HG03565 (cell line): ENCODE results near the gene SLC35F6.
"Not testable (repeated sequence)": the region's sequence is repeated elsewhere in the genome, so short reads cannot be mapped to it uniquely, and the experiment has no call there.

Experiments
- ATAC-seq: cut with Tn5 transposase; IDR thresholded peaks from one replicate; pipeline ENCODE4 v1.9.1; 2021; ENCODE audit warnings: mild to moderate bottlenecking, moderate library complexity; ENCODE audit not compliant: unreplicated experiment

Gene SLC35F6

DNA sequence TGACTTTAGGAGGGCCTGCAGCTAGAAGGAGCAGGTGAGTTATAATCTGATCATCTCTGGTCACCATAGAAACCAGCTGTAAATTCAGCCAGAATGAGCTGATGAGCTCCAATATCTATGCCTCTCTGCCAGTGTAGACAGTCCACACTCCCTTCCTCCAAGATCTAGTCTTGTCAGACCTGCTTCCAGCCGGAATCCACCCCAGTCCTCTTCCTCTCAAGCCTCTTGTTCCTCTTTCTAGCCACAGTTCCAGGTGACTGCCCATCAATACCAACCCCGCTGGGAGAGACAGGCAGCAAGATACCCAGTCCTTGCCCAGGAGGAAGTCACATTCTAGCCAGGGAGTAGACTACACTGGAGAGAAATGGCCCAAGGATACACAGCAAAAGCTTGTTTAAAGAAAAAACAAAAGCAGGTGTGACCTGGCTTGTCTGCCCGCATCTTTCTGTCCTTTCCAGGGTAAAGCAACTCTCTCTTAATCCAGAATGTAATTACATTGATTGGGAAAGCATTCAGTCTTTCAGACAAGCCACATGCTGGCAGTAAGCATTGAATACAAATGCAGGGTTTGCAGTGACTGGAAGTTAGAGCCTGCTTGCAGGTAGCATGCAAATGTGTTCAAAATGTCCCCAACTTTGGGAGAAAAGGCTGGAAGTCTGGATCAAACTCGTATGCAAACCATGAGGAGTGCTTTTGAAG lies 9.0 kb upstream of the SLC35F6 start:
- no peak for ATAC-seq

DNA sequence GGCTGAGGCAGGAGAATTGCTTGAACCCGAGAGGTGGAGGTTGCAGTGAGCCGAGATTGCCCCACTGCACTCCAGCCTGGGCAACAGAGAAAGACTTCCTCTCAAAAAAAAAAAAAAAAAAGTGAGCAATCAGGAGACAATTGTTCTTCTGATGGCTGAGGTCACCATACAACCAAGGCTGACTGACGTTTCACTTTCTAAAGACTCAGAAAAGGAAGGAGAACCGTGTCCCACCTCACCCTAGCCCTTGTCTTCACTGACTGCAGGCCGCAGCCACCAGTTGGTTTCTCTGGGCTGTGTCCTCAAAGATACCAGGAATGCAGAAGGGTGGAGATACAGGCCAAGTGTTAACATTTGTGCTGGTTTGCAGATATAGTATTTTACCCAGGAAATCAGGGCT lies 7.7 kb upstream of the SLC35F6 start:
- no peak for ATAC-seq

DNA sequence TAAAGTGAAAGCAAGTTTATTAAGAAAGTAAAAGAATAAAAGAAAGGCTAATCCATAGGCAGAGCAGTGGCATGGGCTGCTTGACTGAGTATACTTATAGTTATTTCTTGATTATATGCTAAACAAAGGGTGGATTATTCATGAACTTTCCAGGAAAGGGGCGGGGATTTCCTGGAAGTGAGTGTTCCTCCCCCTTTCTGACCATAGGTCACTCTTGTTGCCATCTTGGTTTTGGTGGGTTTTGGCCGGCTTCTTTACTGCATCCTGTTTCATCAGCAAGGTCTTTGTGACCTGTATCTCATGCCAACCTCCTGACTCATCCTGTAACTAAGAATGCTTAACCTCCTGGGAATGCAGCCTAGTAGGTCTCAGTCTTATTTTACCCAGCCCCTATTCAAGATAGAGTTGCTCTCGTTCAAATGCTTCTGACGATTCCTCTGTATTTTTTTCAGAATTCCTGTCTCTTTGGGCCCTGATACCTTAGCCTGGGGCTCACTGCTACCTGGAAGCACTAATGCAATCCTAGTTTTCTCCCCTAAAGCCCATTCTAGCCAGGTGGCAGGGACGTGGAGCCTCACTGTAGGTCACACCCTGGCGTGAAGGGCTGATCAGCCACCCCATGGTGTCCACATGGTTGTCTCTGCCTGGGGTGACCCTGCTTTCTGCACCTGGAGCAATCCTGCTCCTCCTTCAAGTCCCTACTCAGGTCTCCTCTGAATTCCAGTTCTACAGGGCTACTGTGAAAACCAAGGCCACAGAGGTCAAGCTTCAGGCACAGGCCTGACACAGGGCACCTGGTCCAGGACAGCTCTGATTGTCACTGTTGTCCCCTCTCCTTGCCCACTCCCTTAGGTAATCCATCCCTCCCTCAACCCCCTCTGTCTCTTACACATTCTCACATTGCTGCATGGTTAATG lies 6.0 kb upstream of the SLC35F6 start:
- no peak for ATAC-seq

DNA sequence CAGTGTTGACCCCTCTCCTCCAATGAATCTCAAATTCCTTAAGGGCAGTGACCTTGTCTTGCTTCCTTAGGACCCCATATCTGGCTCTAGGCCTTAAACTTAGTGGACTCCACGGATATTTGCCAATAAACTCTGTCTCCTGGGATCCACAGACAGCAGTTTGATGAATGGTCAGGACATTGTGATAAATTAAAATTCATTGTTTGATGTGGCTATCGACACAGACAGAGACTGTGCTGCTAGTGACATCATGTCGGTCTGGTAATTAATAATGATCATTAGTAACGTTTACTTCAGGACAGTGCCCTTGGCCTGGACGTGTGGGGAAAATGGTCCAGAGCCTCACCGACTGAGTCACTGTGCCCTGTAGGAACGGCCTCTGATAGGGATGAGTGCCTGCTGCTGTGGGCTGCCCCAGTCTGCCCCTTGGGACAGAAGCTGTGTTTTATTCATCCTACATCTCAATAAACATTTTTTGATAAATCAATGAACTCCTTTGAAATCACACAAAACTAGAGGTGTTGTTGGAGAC lies 5.2 kb upstream of the SLC35F6 start:
- ATAC-seq = no peak

DNA sequence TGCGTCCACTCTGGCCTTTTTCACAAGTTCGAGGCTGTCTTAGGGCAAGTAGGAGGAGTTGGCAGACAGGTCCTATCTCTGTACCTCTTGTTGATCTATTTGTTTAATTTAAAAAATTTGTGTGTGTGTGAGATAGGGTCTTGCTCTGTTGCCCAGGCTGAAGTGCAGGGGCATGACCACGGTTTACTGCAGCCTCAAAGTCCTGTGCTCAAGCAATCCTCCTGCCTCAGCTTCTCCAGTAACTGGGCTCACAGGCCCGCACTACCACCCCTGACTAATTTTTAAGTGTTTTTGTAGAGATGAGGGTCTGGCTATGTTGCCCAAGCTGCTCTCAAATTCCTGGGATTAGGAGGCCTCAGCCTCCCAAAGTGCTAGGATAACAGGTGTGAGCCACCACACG lies 4.2 kb upstream of the SLC35F6 start:
- no peak for ATAC-seq

DNA sequence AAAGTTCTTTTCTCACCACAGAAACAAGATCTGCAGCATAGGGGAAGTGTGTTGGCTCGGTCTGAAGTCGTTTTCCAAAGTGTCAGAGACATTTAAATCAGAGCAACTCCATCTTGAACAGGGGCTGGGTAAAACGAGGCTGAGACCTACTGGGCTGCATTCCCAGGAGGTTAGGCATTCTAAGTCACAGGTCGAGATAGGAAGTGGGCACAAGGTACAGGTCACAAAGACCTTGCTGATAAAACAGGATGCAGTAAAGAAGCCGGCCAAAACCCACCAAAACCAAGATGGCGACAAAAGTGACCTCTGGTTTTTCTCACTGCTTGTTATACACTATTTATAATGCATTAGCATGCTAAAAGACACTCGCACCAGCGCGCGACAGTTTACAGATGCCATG lies 3.1 kb upstream of the SLC35F6 start:
- ATAC-seq = not testable (repeated sequence)

DNA sequence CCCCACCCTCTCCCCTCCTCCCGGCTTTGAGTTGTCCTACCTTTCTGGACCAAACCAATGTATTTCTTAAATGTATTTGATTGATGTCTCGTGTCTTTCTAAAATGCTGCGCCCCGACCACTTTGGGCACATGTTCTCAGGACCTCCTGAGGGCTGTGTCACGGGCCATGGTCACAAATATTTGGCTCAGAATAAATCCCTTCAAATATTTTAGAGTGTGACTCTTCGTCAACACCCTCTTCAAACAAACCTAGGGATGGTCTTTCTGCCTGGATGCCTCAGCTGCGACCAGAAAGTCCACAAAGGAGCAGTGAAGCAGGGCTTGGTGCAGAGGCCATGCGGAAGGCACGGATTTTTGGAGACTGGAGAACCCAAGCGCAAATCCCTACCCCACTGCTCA lies 1.1 kb upstream of the SLC35F6 start:
- ATAC-seq = no peak

DNA sequence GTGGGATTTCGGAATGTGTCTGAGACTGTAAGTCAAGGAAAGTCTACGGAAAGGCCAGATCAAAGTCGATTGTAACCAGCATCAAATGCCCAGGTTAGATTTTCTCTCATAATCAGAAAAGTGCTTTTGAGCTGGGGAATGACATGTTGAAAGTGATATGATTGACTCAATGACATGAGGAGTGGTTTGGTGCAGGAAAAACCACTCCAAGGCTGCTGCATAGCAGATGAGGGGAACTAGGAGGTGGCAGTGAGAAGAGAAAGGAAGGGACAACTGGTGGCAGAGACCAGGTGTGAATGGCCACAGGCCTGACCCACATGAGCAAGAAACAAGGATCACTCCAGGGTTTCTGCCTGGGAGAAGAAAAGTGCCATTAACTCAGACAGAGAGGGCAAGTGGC lies 822 bp downstream of the SLC35F6 start:
- ATAC-seq = no peak

DNA sequence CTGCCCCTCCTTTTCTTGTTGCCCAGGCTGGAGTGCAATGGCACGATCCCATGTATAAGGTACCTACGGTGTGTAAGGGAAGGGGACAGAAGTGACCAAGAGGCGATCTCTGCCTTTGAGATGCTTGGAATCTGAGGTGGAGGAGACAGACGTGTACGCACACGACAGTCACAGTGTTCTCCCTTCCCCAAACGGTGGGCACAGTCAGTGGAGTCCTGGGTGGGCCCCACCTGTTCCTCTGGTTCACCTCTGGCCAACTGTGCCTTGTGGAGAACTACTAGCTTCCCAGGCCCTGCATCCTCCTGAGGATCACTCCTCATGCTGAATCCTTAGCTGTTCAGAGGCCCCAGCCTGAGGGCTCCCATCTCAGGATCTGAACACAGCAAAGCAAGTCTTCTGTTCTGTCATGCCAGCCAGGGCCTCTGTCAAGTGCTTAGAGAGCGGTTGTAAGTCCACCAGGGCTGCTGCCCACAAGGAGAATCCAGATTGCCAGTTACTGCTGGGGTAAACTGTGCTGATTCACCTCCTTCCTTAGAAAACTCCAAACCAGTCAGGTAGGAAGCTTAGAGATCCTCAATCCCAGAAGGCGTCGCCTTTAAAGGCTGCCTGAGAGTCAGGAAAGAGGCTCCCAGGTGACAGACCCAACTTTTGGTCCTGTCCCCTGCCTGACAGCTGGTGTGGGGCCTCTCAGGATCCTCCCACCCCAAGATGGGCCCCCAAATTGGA lies 1.6 kb downstream of the SLC35F6 start:
- ATAC-seq = no peak

DNA sequence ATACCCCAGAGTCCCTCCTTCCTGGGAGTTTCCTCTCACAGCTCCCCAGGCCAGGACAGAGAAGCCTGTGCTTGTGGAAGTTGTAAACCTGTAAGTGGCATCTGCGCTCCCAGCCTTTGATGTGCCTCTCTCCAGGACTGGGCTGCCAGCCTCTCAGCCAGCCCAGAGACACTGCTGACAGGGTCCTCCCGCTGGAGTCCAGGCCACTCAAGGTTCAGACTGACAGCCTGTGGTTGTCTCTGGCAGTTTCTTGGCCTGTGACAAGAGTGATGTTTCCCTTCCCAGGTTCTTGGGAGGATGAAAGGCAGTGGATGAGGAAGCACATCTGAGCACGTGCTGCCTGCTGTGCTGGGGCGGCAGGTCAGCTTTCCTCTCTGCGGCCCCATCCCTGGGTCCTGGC lies 3.0 kb downstream of the SLC35F6 start:
- no peak for ATAC-seq

DNA sequence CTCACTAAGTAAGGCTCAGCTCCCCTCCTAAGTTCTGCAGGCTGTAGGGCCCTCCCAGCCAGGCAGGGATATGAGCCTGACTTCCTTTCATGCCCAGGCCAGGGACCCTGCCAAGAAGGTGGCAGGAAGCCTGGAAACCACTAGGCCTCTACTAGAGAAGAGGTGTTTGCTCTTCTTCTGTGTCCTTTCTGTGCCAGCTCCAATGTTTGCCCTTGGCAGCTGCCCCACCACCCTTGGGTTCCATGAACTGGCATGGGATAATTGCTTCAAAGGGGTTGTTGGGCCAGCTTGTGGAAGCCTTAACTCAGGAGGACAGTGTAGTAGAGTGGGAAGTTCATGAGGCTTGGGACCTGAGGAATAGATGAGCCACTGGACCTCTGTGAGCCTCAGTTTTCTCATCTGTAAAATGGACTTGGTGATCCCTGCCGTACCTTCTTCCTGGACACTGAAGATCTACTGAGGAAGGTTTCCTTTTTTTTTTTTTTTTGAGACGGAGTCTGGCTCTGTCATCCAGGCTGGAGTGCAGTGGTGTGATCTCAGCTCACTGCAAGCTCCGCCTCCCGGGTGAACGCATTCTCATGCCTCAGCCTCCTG lies 3.9 kb downstream of the SLC35F6 start:
- no peak for ATAC-seq

DNA sequence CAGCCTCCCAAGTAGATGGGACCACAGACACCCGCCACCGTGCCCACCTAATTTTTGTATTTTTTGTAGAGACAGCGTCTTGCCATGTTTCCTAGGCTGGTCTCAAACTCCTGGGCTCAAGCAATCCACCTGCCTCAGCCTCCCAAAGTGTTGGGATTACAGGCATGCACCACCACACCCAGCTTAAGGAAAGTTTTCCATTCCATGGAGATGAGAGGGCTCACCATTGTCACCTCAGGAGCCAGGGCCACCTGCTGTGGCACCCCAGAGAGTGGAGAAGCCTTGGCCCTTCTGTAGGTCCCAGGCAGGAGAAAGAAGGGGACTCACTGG lies 4.6 kb downstream of the SLC35F6 start:
- no peak for ATAC-seq

DNA sequence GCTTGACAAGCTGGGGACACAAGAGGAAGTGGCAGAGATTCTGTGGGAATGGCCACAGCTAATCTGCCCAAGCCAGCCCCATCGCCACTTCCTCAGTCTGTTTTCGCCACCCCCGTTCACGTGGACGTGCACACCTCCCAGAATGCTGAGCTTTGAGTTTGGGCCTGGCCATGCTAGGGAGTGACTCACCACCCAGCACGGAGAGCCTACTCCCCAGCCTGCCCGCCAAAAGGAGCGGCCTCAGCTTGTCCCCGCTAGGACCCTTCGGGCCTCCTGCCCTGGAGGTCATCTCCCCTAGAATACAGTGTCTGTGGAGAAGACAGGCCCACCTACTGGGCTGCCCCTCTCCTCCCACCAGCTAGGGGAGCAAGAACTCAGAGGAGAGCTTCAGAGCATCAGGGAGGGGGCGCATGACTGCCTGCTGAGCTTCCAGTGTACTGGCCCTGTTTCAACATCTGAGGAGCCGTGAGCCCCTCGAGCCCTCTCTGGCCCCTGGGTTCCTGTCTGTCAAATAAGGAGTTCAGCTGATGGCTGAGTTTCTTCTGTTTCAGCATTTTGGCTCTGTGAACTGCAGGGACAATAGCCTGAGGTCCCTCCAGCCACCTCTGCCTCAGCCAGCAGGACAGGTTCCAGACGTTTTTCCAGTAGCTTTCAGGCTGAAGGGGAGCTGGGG lies 5.1 kb downstream of the SLC35F6 start:
- no peak for ATAC-seq

DNA sequence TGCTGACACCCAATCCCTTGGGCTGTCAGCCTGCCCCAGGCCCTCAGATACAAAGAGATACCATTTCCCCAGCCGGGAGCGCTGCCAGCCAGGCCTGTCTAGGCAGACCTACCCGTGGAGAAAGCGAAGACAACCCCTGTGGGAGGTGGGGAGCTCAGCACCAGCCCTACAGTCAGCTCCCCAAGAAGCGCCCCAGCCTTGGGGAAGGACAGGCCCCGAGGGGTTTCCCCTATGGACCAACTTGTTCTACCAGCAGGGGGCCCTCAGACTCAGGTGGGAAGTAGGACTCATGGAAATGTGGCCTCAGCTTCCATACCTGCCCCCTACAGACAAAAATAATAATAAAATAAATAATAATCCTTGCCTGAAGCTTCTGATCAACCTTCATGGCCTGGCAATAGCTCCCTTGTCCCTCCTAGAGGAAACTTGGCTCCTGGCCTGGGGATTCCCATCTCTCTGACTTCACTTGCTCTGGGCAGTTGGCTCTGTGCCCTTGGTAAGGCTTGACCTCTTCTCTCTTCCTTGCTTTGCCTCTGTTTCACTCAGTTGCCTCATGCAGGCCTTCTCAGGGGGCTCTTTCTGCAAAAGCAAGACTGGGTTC lies 7.0 kb downstream of the SLC35F6 start:
- no peak for ATAC-seq

DNA sequence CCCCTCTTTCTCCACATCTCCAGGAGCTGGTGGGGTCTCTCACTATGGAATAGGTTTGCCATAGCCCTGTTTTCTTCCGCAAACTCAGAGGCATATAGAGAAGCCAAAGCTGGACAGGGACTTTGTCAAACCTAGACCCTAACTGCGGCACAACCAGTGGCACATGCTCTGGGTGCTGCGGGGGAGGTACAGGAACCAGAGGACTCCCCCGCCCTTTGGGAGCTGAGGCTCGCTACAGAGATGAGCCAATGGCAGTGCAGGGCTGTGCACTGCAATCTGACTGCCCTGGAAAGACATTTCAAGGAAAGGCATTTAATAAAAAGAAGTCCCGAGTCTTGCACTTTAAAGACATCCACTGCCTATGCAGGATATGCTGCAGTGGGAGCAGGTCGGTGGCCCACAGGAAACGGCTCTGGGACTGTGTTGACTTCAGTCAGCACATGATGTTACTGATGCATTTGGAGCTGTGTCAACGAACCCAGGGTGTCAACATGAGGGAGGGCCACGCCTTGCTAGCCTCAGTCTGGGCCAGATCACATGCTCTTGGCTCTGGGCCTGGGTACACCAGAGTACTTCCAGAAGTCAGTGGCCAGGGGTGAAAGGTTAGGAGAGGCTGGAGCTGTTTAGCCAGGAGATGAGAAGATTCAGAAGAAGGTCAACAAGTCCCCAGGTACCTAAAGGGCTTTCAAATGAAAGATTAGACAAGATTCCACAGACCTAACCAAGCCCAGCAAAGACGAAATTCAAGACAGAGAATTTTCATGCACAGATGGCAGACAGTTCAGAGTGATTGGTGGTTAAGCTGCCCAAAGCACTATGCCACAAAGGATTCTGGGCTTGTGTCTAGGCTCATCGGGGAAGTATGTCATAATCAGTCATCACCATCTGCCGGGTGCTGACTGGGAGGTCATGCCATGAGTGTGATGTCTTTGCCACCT lies 8.2 kb downstream of the SLC35F6 start:
- ATAC-seq = no peak

DNA sequence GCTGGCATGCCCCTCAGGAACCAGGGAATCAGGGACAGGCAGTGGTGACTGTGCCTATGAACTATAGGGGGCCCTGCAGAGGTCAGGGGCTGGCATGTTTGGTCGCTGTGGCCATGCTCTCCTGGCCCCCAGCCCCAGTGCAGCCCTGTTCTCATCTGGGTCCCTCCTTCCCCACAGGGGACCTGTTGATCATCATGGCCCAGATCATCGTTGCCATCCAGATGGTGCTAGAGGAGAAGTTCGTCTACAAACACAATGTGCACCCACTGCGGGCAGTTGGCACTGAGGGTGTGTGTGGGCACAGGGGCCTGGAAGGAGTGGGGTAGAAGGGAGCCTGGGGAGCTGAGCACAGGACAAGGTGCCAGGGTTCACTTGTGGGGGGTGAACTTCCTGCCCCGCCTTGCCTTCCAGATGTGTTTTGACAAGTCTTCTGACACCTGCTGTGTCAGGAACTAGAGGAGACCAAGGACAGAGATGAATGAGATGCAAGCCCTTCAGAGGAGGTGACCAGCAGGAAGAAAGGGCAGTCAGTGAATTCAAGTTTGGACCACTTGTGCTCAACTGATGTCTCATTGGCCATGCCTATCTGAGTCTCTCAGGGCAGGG lies 12.2 kb downstream of the SLC35F6 start:
- no peak for ATAC-seq

DNA sequence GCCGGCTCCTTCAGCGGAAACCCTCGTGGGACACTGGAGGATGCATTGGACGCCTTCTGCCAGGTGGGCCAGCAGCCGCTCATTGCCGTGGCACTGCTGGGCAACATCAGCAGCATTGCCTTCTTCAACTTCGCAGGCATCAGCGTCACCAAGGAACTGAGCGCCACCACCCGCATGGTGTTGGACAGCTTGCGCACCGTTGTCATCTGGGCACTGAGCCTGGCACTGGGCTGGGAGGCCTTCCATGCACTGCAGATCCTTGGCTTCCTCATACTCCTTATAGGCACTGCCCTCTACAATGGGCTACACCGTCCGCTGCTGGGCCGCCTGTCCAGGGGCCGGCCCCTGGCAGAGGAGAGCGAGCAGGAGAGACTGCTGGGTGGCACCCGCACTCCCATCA lies 14.0 kb downstream of the SLC35F6 start:
- ATAC-seq = no peak

DNA sequence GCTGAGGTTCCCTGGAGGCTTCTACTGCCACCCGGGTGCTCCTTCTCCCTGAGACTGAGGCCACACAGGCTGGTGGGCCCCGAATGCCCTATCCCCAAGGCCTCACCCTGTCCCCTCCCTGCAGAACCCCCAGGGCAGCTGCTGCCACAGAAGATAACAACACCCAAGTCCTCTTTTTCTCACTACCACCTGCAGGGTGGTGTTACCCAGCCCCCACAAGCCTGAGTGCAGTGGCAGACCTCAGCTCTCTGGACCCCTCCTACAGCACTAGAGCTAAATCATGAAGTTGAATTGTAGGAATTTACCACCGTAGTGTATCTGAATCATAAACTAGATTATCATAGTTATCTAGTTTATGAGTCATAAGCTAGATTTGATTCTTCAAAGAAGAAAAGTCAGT lies 14.4 kb downstream of the SLC35F6 start:
- ATAC-seq = no peak
